Measurements from ENCODE around the gene TMEM163.

DNA sequence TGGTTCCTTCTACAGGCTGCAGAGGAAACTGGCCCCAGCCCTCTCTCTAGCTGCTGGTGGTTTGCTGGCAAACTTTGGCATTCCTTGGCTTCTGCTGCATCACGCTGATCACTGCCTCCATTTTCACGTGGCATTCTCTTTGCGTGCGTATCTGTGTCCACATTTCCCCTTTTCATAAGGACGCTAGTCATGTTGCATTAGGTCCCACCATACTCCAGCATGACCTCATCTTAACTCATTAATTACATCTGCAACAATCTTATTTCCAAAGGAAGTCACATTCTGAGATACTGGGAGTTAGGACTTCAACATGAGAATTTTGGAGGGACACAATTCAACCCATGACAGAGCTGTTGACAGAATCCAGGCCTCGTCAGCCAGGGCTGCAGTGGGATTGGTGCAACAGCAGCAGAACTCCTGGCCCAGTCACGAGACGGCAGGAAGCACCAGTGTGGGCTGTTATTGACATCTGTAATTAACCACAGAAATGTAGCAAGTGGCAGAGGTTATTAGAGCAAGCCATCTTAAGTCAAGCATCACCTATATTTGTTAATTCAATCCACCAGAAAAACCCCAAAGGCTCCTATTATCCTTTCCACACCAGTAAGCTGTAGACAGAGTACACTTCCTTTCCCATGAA lies 132.4 kb downstream of the TMEM163 start:
- TF ChIP-seq EZH2 (IDR thresholded peaks at IDR 0.05; ENCODE audit: borderline replicate concordance, low read length): no peak
- TF ChIP-seq, protein P1, sequence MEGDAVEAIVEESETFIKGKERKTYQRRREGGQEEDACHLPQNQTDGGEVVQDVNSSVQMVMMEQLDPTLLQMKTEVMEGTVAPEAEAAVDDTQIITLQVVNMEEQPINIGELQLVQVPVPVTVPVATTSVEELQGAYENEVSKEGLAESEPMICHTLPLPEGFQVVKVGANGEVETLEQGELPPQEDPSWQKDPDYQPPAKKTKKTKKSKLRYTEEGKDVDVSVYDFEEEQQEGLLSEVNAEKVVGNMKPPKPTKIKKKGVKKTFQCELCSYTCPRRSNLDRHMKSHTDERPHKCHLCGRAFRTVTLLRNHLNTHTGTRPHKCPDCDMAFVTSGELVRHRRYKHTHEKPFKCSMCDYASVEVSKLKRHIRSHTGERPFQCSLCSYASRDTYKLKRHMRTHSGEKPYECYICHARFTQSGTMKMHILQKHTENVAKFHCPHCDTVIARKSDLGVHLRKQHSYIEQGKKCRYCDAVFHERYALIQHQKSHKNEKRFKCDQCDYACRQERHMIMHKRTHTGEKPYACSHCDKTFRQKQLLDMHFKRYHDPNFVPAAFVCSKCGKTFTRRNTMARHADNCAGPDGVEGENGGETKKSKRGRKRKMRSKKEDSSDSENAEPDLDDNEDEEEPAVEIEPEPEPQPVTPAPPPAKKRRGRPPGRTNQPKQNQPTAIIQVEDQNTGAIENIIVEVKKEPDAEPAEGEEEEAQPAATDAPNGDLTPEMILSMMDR (IDR thresholded peaks at IDR 0.05; ENCODE audit: low read length): no peak

Measured in OCI-LY1 (cell line).